HG03196 (cell line): Measurements from ENCODE around the gene JARID2.

ENCODE experiments used
- ATAC-seq: cut with Tn5 transposase; IDR thresholded peaks from one replicate; pipeline ENCODE4 v1.9.1; 2021; ENCODE audit not compliant: unreplicated experiment

JARID2 gene

GRCh38 chr6:15264412-15264811 is 18.5 kb downstream of the JARID2 start:
- no peak for ATAC-seq

DNA sequence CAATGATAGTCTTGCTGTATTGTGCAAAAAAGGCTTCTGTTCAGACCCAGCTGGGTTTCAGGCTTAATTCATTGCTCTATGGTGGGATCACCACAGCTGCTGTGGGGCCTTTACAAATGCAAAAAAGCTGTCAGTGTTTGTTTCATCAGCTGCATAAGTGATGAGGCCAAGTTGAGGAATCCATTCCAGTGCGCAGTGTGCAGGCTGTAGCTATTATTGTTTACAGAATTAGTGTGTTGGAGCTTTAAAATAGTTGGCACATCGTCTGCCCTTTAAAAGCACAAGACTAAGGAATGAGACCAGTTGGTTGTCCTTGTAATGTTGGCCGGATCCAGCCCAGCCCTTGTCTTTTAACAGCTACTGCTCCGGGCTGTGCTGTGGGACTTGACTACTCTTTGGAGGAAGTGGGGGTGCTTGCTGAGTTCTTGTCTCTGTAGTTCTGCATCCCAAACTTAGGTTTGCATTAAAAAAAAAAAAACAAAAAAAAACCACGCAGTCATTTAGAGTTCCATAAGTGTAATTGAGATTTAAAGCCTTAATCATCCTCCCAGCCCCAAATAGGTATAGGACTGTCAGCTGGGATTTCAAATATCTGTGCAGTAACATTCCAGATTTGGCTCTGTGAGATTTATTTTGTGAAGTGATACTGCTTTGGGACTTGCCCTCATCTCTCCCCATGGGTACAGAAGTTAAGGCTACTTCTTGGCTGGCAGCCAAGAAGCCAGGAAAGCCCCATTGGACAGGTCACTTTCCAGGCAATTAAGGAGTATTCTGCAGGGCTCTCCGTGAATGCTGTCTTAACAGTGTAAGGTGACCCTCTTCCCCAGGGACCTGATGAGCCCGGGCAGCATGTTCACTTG is 19.3 kb downstream of the JARID2 start:
- no peak for ATAC-seq

GRCh38 chr6:15265787-15266186 is 19.9 kb downstream of the JARID2 start:
- no peak for ATAC-seq

DNA sequence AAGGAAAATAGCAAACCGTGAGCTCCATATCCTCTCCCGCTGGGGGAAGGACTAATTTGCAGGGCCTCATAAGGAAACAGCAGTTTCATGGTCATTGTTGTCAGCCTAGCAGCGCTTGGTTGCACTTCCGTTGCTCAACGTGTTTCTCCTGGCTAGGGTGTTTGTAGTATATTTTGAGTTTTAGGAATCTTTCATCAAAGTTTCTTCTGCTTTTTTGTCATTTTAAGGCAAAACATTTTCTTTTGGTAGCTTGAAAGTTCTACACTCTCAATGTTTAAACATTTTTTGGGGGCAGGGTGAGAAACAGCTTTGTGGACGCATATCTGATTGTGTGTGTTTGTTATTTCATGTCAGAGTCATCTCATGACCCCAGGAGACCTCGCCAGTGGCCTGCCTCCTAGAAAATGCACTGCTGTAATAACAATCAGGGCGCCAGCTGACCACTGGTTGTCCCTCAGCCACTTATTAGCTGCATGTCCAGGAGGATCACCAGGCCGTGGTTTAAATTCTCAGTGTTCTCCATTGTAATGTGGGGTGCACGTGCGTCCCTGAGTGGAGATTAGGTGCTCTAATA is 20.6 kb downstream of the JARID2 start:
- peak; percentile 38 for ATAC-seq

DNA sequence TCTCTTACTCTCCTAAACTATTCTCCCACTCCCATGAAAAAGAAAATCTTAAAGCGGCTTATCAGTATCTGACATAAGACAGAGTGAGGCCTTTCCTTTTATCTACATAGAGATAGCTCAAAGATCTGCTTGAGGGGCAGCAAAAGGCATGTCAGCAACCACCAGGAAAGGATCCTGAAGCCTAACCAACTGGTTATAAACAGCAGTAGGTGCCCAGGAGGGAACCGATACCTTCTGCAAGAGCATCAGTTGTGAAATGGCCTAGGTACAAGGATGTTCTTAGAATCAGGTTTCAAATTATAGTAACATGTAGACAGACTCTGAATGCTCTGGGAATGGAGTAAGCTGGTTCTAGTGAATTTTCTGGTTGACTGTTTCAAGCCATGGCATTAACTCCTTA is 21.4 kb downstream of the JARID2 start:
- no peak for ATAC-seq

- ATAC-seq: no peak
Observed at GRCh38 chr6:15268137-15268908, 22.5 kb downstream of the JARID2 start.

GRCh38 chr6:15269011-15269410 is 23.1 kb downstream of the JARID2 start:
- ATAC-seq: no peak

GRCh38 chr6:15269619-15270018 is 23.8 kb downstream of the JARID2 start:
- no peak for ATAC-seq

DNA sequence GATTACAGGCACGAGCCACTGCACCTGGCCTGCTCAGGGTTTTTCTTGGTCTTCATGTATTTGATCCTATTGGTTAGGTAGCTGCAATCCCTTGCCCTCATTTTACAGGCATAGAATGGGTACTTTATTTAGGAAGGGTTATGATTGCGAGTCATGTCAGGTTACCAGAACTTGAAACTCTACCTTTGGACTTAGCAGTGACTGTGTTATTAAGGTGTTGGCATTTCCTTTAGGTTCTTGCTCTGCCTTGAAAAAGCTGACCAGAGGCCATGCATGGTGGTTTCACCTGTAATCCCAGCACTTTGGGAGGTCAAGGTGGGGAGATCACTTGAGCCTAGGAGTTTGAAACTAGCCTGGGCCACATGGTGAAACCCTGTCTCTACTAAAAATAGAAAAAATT is 24.5 kb downstream of the JARID2 start:
- ATAC-seq: no peak

GRCh38 chr6:15272562-15272961 is 26.7 kb downstream of the JARID2 start:
- no peak for ATAC-seq

- ATAC-seq: no peak
Observed at GRCh38 chr6:15274692-15275387, 29.0 kb downstream of the JARID2 start.

DNA sequence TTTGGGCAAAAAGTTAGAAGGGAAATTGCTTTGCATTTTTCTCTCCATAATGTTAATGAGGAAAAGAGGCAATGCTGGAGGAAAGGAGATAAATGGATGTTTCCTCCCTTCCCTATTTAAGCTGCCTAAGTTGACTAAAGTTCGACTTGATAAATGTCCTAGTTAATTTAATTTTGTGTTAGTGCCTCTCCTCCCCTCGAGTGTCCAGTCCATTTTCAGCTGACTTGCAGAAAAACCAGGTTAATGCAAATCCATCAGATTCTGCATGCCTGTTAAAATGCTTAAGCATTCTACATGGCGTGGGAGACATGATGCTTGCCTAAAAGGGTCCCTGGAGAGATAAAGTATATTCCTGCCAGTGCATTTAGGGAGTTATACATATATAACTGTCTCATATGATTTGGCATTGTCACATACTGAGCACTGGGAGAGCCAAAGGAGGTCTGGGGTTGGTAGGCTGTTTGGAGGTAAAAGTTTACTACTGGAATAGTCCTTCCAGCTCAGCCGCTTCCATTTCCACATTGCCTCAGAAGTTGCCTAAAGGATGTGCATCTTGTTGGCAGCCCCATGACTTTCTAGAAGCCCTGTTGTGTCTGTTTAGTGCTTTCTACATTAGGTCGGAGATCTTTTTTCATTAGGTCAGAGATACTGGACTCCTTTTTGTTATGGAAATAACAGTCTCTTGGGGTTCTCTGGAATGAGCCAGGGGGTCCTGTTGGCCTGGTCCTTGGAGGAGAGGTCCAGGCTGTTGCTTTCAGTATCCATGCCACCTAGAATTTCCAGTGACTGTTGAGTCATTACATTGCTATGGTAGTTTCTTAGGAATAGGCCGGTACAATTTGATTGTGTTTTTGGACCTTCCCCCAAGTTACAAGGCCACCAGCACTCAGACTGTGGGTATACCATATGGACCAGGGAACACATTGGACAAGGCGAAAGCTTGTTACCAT is 30.4 kb downstream of the JARID2 start:
- no peak for ATAC-seq

DNA sequence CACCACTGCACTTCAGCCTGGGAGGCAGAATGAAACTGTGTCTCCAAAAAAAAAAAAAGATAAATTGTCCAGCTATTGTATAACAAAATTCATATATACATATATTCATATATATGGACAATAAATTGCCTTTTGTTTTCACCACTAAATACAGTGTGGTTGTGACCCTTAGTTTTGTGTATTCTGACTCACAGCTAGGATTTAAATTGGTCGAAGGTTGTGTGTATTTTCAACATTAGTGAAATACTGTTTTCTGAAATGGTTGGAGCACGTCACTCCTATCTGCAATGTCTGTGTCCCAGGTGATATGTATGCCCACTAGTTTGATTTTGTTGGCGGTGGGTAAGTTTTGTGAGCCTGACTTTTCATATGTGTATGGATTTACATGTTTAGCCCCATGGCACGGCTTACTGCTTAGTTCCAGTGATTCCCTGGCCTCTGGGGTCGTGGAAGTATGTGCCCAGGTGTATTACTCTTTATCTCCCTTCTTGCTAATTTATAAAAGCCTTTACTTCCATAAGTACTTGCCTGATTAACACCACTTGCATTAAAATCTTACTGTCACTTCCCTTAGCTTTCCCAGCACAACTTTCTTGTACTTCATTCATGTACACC is 33.3 kb downstream of the JARID2 start:
- ATAC-seq: no peak

DNA sequence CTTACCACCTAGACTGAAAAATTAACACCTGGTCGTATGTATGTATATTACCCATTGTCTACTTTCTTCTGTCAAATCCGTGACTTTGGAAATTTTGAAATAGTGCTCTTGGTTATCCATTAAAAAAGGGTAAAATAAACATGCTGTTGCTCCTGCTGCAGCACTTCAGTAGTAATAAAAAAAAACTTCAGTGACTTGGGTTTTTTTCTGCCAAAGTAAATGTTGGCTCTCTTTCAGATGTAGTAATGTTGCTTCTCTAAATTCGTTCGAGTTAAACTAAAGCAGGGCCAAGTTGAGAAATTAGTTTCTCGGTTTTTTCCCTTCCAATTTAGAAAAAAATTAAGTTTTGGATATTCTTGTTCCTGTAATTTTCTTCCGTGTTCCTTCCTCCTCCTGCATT is 34.2 kb downstream of the JARID2 start:
- ATAC-seq: no peak

- no peak for ATAC-seq
Observed at GRCh38 chr6:15280961-15281360, 35.1 kb downstream of the JARID2 start.

- no peak for ATAC-seq
Observed at GRCh38 chr6:15282334-15282733, 36.5 kb downstream of the JARID2 start.

- no peak for ATAC-seq
Observed at GRCh38 chr6:15283986-15284361, 38.1 kb downstream of the JARID2 start.

GRCh38 chr6:15284743-15285142 is 38.9 kb downstream of the JARID2 start:
- ATAC-seq: no peak

- ATAC-seq: no peak
Observed at GRCh38 chr6:15285682-15286294, 39.9 kb downstream of the JARID2 start.
